HG02943 (cell line): ENCODE measurements around the gene GPR68.
"Not testable (repeated sequence)": the region's sequence is repeated elsewhere in the genome, so short reads cannot be mapped to it uniquely, and the experiment has no call there.

ENCODE experiments used
- ATAC-seq: cut with Tn5 transposase; IDR thresholded peaks from one replicate; pipeline ENCODE4 v1.9.1; 2021; ENCODE audit warnings: mild to moderate bottlenecking, low read depth, moderate library complexity; ENCODE audit not compliant: unreplicated experiment

GPR68 gene

GRCh38 chr14:91273273-91273884, 28.9 kb upstream of the GPR68 start:
- no peak for ATAC-seq

GRCh38 chr14:91272341-91273272, 28.1 kb upstream of the GPR68 start:
- no peak for ATAC-seq

- no peak for ATAC-seq
Measured at GRCh38 chr14:91271639-91272038, 27.1 kb upstream of the GPR68 start.

- ATAC-seq: no peak
Measured at GRCh38 chr14:91270619-91271018, 26.1 kb upstream of the GPR68 start.

- no peak for ATAC-seq
Measured at GRCh38 chr14:91270188-91270587, 25.7 kb upstream of the GPR68 start.

- ATAC-seq: no peak
Measured at GRCh38 chr14:91269076-91269991, 24.8 kb upstream of the GPR68 start.

GRCh38 chr14:91267965-91268437, 23.5 kb upstream of the GPR68 start:
- no peak for ATAC-seq

GRCh38 chr14:91266276-91266675, 21.8 kb upstream of the GPR68 start:
- ATAC-seq: not testable (repeated sequence)

- no peak for ATAC-seq
Measured at GRCh38 chr14:91265404-91265803, 20.9 kb upstream of the GPR68 start.

- ATAC-seq: no peak
Measured at GRCh38 chr14:91264151-91265150, 19.9 kb upstream of the GPR68 start.

- no peak for ATAC-seq
Measured at GRCh38 chr14:91263329-91263728, 18.8 kb upstream of the GPR68 start.

GRCh38 chr14:91261986-91262549, 17.6 kb upstream of the GPR68 start:
- ATAC-seq: no peak

GRCh38 chr14:91261115-91261514, 16.6 kb upstream of the GPR68 start:
- ATAC-seq: no peak

GRCh38 chr14:91258876-91259275, 14.4 kb upstream of the GPR68 start:
- no peak for ATAC-seq

GRCh38 chr14:91258011-91258618, 13.6 kb upstream of the GPR68 start:
- no peak for ATAC-seq

- no peak for ATAC-seq
Measured at GRCh38 chr14:91257328-91258010, 13.0 kb upstream of the GPR68 start.

- no peak for ATAC-seq
Measured at GRCh38 chr14:91256661-91257060, 12.2 kb upstream of the GPR68 start.

- no peak for ATAC-seq
Measured at GRCh38 chr14:91255026-91255695, 10.7 kb upstream of the GPR68 start.
